Measurements from ENCODE around the gene JSRP1.

JSRP1 gene

DNA sequence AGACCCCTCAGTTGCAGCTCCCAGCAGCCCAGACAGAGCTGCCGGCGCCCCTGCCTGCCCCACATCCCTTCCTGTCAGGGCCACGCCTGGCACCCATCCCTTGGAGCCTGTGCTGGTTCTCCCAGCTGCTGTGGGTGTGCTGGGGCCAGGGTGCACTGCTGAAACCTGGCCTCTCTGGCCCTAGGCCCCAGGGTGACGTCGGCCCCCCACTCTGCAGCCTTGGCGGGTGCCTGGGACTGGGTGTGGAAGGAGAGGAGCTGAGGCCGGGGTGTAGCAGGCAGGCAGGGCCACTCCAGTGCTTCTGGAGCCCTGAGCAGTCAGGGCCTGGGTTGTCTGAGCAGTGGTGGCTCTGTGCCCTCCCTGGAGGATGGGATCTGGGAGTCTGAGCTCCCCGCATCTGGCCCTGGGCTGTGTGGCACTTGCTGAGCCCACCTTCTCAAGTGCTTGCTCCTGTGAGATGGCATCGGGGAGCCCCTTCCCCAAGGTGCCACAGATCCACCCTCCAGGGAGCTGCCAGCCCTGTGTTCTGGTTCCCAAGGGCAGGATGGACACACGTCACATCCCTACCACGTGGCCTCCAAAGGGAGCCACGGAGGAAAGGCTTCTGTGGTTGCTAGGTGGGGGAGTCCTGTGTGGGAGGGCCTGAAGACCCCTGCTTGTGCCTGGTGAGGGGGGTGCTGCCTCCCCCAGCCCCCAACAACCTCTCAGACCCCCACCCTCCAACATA is 25.2 kb downstream of the JSRP1 start:
- no peak for DNase-seq

DNA sequence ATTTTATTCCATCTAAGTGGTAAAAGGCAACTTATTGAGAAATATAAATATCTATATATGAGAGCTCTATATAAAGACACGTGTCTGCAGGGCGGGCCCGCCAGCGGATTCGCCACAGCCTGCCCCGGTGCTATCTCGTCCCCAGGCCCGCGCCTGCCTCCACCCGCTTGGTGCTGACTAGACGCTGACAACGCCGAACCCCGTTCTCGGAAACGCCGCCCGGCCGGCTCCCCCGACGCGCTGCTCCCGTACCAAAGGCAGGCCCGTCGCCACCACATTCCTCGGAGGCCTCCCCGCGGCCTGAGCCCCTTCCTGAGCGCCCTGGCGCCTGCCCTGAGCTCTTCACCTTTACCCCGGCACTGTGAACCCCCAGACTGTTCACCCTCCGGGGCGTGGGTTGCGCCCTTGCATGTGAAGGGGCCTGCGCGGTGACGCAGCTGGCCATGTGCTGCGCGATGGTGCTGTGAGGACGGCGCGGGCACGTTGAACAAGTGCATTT is 26.1 kb downstream of the JSRP1 start:
- no peak for DNase-seq

DNA sequence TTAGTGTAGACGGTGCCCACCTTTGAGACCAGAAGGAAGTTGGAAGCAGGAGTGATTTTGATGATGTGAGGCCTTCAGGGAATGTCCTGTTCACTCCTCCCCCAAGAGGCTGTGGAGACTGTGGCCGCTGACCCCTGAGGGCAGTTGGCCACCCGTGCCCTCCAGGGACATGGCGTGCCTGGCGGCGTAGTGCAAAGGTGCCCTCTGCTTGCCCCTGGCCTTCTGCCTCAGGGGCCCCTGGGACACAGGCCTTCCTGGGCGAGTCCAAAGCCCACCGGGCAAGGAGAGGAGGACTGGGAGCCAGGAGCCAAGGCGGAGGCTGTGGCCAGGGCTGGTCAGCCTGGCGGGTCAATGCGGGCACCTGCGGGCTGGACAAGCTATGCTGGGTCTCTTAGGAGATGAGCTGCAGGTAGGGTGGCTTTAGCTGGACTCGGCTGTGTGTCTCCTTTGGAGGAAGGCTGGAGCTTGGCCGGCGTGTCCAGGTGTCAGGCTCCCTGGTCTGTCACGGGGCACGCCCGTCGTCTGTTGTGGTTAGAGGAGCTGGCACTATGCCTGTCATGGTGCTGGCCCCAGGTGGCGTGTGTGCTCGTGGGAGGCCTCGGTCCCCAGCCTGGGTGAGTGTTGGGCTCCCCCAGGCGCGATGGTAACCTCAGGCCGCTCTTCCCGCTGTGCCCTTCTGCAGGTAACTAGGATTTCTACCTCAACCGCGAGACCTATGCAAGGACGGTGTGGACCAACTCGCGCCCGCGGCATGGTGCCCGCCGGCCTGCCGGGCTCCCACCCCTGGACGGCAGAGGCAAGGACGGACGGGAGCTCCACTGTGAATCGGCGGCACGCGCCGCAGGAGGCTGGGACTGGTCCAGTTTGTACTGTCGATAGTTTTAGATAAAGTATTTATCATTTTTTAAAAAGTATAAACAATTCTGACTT is 26.8 kb downstream of the JSRP1 start:
- no peak for DNase-seq

DNA sequence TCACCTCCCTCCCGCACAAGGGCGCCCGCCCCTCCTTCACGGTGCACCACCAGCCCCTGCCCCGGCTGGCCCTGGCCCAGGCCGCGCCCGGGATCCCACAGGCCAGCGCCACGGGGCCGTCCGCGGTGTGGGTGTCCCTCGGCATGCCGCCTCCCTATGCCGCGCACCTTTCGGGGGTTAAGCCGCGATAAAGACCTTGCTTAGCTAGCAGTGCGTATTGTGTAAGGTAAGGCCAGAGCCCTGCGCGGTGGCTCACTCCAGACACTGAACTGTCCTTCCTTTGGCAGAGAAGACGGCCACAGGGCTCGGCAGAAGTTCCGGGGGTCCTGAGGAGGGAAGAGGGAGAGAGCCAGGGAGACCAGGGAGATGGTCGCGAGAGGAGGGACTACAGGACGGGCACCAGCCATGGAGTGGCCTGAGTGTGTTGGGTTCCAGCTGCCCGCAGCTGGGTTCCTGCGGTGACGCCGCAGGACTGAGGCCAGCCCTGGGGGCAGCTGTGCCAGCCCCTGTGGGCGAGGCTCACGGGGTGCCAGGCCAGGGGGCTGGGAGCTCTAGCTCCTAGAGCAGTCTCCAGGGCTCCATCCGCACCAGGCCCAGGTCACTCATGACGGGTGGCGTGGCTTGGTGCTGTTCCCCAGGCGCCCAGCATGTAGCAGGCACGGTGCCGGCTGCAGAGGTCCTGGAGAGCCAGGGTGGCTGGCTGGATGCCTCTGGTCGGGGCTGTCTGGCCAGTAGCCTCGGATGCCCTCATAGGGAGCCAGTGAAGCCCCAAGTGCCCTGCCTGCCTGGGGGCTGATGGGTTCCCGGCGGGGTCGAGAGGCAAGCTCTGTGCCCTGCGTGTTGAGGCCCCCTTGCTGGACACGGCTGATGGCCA is 27.8 kb downstream of the JSRP1 start:
- no peak for DNase-seq

DNA sequence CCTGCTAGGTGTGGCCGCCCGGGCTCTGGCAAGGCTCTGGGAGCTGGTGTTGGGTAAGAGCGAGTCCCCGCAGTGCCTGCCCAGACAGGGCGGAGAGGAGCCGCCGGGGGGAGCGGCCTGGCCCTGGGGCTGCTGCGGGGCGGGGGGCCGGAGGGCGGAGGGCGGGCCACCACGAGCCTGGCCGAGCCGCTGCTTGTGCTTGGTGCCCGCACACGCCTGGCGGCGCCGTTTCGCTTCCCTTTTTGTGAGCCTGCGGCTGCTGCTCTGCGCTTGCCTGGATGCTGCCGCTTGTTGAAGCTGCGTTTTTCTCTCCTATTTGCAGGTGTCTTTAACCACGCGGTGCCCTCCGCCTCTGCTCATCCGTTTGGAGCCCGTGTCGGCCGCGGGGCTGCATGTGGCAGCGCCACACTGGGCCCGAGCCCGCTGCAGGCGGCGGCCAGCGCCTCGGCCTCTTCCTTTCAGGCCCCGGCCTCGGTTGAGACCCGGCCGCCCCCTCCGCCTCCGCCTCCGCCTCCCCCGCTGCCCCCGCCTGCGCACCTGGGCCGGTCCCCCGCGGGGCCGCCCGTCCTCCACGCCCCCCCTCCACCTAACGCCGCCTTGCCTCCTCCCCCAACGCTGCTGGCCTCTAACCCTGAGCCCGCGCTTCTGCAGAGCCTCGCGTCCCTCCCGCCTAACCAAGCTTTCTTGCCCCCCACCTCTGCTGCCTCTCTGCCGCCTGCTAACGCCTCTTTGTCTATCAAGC is 28.6 kb downstream of the JSRP1 start:
- no peak for DNase-seq

DNA sequence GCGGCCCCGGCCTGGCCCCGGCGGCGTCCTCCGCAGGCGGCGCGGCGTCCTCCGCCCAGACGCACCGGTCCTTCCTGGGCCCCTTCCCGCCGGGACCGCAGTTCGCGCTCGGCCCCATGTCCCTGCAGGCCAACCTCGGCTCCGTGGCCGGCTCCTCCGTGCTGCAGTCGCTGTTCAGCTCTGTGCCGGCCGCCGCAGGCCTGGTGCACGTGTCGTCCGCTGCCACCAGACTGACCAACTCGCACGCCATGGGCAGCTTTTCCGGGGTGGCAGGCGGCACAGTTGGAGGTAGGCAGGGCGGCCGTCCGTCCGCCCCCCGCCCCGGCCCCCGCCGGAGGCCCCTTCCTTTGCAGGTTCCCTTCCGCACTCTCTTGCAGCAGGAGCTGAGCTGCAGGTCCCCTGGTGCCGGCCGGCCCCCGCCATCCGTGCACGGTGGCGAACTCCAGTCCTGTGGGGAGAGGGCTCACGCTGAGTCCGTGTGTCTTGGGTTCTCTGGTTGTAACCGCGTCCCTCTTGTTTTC is 29.3 kb downstream of the JSRP1 start:
- DNase-seq: no peak

DNA sequence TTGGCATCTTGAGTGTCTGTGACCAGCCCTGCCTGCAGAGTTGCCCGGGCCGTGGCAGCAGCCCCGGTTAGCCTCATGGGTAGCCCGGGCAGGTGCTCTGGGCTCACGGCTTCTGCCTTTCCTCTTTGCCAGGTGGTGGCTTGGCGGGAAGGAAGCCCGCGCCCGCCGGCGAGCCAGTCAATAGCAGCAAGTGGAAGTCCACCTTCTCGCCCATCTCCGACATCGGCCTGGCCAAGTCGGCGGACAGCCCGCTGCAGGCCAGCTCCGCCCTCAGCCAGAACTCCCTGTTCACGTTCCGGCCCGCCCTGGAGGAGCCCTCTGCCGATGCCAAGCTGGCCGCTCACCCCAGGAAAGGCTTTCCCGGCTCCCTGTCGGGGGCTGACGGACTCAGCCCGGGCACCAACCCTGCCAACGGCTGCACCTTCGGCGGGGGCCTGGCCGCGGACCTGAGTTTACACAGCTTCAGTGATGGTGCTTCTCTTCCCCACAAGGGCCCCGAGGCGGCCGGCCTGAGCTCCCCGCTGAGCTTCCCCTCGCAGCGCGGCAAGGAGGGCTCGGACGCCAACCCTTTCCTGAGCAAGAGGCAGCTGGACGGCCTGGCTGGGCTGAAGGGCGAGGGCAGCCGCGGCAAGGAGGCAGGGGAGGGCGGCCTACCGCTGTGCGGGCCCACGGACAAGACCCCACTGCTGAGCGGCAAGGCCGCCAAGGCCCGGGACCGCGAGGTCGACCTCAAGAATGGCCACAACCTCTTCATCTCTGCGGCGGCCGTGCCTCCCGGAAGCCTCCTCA is 30.0 kb downstream of the JSRP1 start:
- no peak for DNase-seq

DNA sequence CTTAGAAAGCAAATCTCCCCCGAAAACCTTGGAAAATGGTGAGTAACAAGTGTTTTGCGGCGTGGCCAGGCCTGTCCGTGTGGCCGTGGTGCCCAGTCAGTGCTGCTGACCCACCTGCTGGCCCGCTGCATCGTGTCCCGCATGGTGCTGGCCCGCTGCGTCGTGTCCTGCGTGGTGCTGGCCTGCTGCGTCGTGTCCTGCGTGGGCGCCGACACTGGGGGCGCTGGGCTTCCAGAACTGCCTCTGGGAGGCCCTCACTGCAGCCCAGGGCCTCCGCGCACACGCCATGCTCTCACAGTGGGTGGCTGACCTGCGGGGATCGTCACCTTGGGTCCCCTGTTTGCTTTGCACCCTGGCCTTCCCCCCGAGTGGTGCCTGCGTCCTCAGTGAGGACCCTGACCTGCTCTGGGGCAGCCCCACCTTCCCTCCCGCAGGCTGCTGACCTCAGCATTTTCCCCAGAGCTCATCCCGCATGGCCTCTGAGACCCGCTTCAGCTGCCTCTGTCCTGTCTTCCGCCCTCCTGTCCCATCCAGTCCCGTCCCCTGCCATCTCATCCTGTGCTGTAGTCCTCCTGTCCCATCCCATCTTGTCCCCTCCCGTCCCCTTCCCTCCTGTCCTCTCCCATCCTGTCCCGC is 30.7 kb downstream of the JSRP1 start:
- no peak for DNase-seq

DNA sequence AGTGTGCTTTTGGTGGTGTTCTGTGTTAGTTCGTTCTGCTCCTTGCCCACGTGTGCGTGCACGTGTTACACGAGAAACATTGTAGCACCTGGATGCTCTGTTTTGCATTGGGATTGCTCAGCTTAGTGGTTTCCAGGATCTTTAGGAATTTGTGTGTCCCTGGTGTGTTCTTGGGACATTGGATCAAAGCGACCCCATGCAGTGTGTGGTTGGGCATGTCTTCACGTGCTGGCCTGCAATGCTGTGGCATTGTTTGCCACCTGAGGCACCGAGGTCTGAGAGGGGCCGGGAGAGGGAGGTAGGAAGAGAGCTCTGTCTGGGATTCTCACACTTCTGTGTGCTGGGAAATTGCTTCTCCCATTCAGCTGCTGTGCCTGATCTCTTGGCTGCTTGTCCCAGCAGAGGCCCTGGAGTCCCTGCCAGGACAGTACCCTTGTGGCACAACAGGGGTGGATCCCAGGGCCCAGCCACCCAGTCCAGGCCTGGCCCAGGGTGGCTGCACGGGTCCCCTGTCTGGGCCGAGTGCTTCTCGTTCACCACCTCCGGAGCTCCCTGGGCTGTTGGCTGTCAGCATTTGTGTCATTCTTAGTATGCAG is 31.4 kb downstream of the JSRP1 start:
- no peak for DNase-seq

DNA sequence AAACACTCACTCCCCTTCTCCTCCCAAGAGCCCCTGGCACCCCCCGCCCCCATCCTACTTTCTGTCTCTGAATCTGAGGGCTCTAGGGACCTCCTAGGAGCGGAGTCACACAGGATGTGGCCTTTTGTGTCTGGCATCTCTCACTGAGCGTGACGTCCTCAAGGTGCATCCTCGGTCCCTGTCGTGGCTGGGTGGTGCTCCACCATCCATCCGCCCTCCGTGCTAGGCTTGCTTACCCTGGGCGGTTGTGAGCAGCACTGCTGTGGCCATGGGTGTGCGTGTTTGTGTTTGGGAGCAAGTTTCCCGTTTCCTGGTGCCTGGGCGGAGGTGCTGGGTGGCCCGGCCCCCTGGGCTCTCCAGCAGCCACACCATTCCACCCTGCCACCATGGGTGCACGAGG is 32.3 kb downstream of the JSRP1 start:
- DNase-seq: no peak

DNA sequence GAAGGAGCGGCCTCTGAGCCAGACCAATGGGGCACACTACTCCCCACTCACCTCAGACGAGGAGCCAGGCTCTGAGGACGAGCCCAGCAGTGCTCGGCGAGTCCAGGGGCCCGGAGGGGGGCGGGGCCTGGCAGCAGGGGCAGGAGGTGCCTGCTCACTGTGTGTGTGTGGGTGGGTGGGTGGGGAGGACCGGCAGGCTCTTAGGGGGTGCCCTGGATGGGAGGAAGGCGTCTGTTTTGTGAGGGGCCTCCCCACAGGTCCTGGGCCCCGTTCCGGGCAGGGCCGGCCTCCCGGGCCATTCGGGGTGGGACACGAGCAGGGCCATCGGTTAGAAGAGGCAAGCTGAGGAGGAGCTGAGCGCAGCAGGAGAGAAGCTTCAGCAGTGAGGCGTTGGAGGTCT is 32.8 kb downstream of the JSRP1 start:
- DNase-seq: no peak

DNA sequence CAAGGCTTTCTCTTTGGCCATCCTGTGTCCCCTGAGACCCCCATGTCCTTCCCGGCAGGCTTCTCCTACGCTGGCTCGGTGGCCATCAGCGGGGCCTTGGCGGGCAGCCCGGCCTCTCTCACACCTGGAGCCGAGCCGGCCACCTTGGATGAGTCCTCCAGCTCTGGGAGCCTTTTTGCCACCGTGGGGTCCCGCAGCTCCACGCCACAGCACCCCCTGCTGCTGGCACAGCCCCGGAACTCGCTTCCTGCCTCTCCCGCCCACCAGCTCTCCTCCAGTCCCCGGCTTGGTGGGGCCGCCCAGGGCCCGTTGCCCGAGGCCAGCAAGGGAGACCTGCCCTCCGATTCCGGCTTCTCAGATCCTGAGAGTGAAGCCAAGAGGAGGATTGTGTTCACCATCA is 34.3 kb downstream of the JSRP1 start:
- DNase-seq: no peak

DNA sequence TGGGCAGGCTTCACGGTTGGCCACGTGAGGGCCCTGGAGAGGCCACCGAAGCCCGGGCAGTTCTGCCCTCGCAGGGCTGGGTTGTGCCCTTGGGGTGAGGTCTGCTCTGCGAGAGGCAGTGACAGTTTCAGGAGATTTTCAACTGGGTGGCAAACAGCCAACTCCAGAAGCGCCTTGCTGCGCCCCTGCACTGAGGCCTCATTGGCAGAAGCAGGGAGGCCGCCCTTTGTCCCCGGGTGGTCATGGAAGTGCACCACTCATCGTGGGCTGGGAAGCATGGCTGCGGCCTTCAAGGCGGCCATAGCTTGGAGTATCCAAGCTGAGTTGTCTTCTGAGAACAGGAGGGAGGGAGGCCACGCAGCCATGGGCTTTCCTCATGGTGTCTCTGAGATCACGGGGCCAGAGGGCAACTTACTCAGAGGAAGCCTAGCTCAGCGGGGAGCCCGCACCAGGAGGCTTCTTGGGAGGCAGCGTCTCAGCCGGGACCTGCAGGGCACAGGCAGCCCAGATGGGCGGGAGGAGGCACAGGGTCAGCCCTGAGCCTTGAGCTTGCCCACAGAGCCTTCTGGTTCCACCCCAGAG is 34.9 kb downstream of the JSRP1 start:
- no peak for DNase-seq

DNA sequence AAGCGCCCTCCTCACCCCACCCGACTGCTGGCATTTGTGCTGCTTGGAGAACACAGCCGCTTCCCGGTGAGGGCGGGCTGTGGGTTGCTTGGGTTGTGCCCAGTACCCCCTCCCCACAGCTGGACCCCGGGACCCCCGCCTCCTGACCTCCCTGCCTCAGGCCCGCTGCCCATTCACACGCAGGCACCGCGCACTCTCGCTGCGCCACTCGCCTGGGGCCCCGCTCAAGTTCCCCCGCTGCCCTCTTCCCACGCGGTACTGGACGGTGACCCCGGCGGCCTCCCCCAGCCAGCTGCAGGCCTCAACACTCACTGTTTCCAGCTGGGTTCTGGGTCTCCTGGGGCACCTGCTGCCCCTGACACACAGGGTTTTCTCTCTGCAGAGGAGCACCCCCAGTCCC is 36.5 kb downstream of the JSRP1 start:
- DNase-seq: no peak

DNA sequence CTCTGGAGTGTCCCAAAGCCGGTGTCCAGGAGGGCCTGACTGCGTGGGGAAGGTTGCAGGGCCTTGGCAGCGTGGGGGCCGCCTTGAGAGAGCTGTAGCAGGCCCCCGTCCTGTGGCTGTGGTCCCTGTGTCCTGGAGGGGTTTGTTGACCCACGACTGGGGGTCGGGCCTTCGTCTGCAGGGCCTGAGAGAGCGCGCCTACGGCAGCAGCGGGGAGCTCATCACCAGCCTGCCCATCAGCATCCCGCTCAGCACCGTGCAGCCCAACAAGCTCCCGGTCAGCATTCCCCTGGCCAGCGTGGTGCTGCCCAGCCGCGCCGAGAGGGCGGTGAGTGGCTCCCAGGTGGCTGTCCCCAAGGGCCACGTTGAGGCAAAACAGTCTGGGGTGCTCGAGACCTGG is 38.6 kb downstream of the JSRP1 start:
- no peak for DNase-seq

DNA sequence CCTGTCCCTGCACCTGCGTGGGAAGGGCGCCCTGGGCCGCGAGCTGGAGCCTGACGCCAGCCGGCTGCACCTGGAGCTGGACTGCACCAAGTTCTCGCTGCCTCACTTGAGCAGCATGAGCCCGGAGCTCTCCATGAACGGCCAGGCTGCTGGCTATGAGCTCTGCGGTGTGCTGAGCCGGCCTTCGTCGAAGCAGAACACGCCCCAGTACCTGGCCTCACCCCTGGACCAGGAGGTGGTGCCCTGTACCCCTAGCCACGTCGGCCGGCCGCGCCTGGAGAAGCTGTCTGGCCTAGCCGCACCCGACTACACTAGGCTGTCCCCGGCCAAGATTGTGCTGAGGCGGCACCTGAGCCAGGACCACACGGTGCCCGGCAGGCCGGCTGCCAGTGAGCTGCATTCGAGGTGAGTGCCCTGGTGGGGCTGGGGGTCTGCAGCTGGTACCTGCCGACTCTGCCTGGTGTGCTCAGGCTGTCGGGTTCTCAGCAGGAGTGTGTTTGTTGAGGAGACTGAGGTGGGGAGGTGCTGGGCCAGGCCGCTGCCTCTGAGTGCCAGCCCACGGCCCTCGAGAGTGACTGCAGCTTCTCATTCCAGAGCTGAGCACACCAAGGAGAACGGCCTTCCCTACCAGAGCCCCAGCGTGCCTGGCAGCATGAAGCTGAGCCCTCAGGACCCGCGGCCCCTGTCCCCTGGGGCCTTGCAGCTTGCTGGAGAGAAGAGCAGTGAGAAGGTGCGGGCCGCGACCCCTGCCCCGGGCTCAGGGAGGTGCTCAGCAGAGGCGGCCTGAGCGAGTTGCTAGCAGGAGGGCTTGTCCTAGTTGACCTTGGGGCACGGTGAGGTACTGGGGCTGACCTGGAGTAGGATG is 39.6 kb downstream of the JSRP1 start:
- no peak for DNase-seq

DNA sequence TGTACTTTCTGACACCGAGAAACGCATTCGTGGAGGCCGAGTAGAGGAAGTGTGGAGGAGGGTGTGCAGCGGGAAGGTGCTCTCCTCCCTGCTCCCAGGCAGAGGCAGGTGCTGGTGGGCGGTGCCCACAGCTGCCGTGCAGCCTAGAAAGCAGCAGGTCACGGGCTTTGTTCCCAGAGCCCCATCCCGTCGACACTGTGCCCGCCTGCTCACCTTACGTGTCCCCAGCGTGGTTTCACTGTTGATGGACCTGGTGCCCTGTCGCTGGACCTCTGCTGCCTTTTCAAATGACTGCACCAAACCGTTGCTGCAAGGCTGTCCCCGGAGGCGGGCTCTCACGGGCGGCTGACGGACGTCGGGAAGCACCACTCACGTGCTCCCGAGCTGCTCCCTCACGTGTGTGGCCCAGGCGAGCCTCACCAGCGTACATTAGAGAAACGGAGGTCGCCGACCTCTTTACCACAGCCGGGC is 40.9 kb downstream of the JSRP1 start:
- no peak for DNase-seq

DNA sequence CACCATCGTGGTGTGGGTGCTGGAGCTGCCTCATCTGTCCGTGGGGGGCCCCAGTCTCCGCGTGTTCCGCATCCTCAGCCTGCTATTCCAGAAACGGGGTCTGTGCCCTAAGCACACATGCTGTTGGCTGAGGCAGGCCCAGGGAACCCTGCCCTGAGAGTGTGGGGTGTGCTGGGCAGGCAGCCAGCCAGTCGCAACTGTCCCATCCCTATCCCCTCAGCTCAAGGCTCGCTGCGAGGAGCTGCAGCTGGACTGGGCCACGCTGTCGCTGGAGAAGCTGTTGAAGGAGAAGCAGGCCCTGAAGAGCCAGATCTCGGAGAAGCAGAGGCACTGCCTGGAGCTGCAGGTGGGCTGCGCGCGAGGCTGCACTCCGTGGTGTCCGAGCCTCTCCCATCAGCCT is 42.0 kb downstream of the JSRP1 start:
- no peak for DNase-seq

DNA sequence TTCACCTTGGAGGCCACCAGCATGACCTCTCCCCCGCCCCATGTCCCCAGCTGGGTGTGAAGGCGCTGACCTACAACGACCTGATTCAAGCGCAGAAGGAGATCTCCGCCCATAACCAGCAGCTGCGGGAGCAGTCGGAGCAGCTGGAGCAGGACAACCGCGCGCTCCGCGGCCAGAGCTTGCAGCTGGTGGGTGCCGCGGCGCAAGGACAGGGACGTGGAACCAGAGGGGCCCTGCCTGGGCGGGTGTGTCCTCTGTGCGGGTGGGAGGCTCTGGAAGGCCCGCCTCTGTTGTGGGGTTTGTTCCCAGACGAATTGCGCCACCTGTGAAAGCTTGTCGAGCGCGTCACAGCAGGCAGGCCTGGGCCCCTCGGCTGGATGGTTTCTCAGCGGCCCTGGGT is 42.4 kb downstream of the JSRP1 start:
- DNase-seq: no peak
